Ishikawa (cell line): Measurements from ENCODE around the gene CTDP1.

Source experiments
- CEBPB ChIP-seq: IDR thresholded peaks from 2 replicates; pipeline ENCODE4 v1.6.1; 2012
- EGR1 ChIP-seq: IDR thresholded peaks from 2 replicates; pipeline ENCODE4 v1.6.1; 2012
- EP300 ChIP-seq: IDR thresholded peaks from 2 replicates; pipeline ENCODE4 v1.6.1; 2012; ENCODE audit warnings: borderline replicate concordance
- MAX ChIP-seq: IDR thresholded peaks from 2 replicates; pipeline ENCODE4 v1.6.1; 2012
- REST ChIP-seq: IDR thresholded peaks from 2 replicates; pipeline ENCODE4 v1.6.1; 2012; ENCODE audit warnings: low read depth, mild to moderate bottlenecking

GRCh38 chr18:79723036-79723435, 43.4 kb downstream of the CTDP1 start:
- TF ChIP-seq CEBPB, result no peak
- TF ChIP-seq EGR1, result no peak
- TF ChIP-seq MAX, result no peak
- TF ChIP-seq REST, result no peak
- TF ChIP-seq EP300, result no peak
